HepG2 (cell line): ENCODE measurements around the gene NTMT1. TPM values are rescaled to one million over a fixed set of nuclear protein-coding genes. Genes with fewer than 3 reads are reported as not detected.

Experiments
- DMAP1 ChIP-seq: IDR thresholded peaks from 2 replicates; pipeline ENCODE4 v1.6.1; 2016
- ELF3 ChIP-seq: IDR thresholded peaks from 2 replicates; pipeline ENCODE4 v1.6.1; 2016; ENCODE audit warnings: missing genetic modification reagents, missing compliant biosample characterization
- GABPB1 ChIP-seq: IDR thresholded peaks from 2 replicates; pipeline ENCODE4 v1.6.1; 2016; ENCODE audit warnings: mild to moderate bottlenecking, missing genetic modification reagents, moderate library complexity, missing compliant biosample characterization
- IRF2 ChIP-seq: IDR thresholded peaks from 2 replicates; pipeline ENCODE4 v1.6.1; 2018; ENCODE audit warnings: missing genetic modification reagents, missing compliant biosample characterization
- KAT8 ChIP-seq: IDR thresholded peaks from 2 replicates; pipeline ENCODE4 v1.6.1; 2016; ENCODE audit warnings: missing genetic modification reagents, missing compliant biosample characterization
- MTA3 ChIP-seq: sonication (generic); formaldehyde crosslinking; IDR thresholded peaks from 2 replicates; pipeline ENCODE4 v1.4.0; 2020; ENCODE audit warnings: missing genetic modification reagents
- RFX3 ChIP-seq: IDR thresholded peaks from 2 replicates; pipeline ENCODE4 v1.6.1; 2016; ENCODE audit warnings: missing biosample characterization, missing genetic modification reagents
- SMYD3 ChIP-seq: sonication (generic); formaldehyde crosslinking; IDR thresholded peaks from 2 replicates; pipeline ENCODE4 v1.8.1; 2023; ENCODE audit warnings: mild to moderate bottlenecking, missing genetic modification reagents
- TAF1 ChIP-seq: sonication (generic); formaldehyde crosslinking; IDR thresholded peaks from 2 replicates; pipeline ENCODE4 v1.4.0; 2020; ENCODE audit warnings: missing genetic modification reagents
- TCF7 ChIP-seq: sonication (generic); IDR thresholded peaks from 2 replicates; pipeline ENCODE4 v1.6.1; 2016; ENCODE audit warnings: antibody characterized with exemption, low read depth
- ZKSCAN8 ChIP-seq: IDR thresholded peaks from 2 replicates; pipeline ENCODE4 v1.6.1; 2016; ENCODE audit warnings: borderline replicate concordance, missing genetic modification reagents, missing compliant biosample characterization
- ZNF205 ChIP-seq: IDR thresholded peaks from 2 replicates; pipeline ENCODE4 v1.6.1; 2018; ENCODE audit warnings: missing biosample characterization, missing genetic modification reagents
- ZNF382 ChIP-seq: sonication (generic); formaldehyde crosslinking; IDR thresholded peaks from 2 replicates; pipeline ENCODE4 v1.5.0; 2020; ENCODE audit warnings: missing genetic modification reagents, mild to moderate bottlenecking, borderline replicate concordance
- ZNF614 ChIP-seq: IDR thresholded peaks from 2 replicates; pipeline ENCODE4 v1.6.1; 2018; ENCODE audit warnings: missing biosample characterization, missing genetic modification reagents, inconsistent platforms, borderline replicate concordance
- ZNF713 ChIP-seq: sonication (generic); formaldehyde crosslinking; IDR thresholded peaks from 2 replicates; pipeline ENCODE4 v1.4.0; 2020; ENCODE audit warnings: mild to moderate bottlenecking, missing genetic modification reagents
- ZNF720 ChIP-seq: sonication (generic); formaldehyde crosslinking; IDR thresholded peaks from 2 replicates; pipeline ENCODE4 v1.4.0; 2020; ENCODE audit warnings: missing genetic modification reagents
- polyA plus RNA-seq, 8 experiments: library from polyadenylated mRNA; depleted of rRNA in 3 of 8; stranded (reverse) in 7 of 8; unstranded in 1 of 8; fragments of >200 nt; fragmentation: Illumina TruSeq in 4 of 8; extraction: Trizol in 4 of 8; gene quantifications; 2 replicates each; pipeline versions ENCODE4 v1.2.1 to v1.2.3, GENCODE V29; 2011 to 2016; ENCODE audit warnings: low read depth in 4 of 8, missing spikeins in 1 of 8, mixed read lengths in 1 of 8; ENCODE audit not compliant: insufficient read depth in 1 of 8
- total RNA-seq, 5 experiments: library from RNA; depleted of rRNA; stranded (reverse); fragments of >200 nt; fragmentation: Illumina TruSeq; extraction: Trizol; gene quantifications; 2 replicates each; pipeline ENCODE4 v1.2.3, GENCODE V29; 2016; ENCODE audit warnings: low read depth in 1 of 5
- TF ChIP-seq, protein P1 (sequence below): IDR thresholded peaks from 2 replicates; pipeline ENCODE4 v1.6.1; 2018; ENCODE audit warnings: missing genetic modification reagents, mild to moderate bottlenecking, missing compliant biosample characterization
- TF ChIP-seq, protein P2 (sequence below): sonication (generic); formaldehyde crosslinking; IDR thresholded peaks from 2 replicates; pipeline ENCODE4 v1.8.1; 2023; ENCODE audit warnings: mild to moderate bottlenecking, missing genetic modification reagents
- TF ChIP-seq, protein P3 (sequence below): sonication (generic); formaldehyde crosslinking; IDR thresholded peaks from 2 replicates; pipeline ENCODE4; 2020; ENCODE audit warnings: missing genetic modification reagents, mild to moderate bottlenecking, borderline replicate concordance
- TF ChIP-seq, protein P4 (sequence below): IDR thresholded peaks from 2 replicates; pipeline ENCODE4 v1.6.1; 2016; ENCODE audit warnings: missing genetic modification reagents, missing compliant biosample characterization
- TF ChIP-seq, protein P5 (sequence below): IDR thresholded peaks from 2 replicates; pipeline ENCODE4 v1.6.1; 2016; ENCODE audit warnings: low read depth, borderline replicate concordance
- TF ChIP-seq, protein P6 (sequence below): sonication (generic); formaldehyde crosslinking; IDR thresholded peaks from 2 replicates; pipeline ENCODE4 v1.5.0; 2020; ENCODE audit warnings: missing genetic modification reagents

Gene NTMT1
- total and polyA plus RNA-seq, 2 of the 13 experiments (the other 11 are each of a cell fraction or from before 2014, with no cell fraction given), result 49.1 to 53.8 TPM

DNA sequence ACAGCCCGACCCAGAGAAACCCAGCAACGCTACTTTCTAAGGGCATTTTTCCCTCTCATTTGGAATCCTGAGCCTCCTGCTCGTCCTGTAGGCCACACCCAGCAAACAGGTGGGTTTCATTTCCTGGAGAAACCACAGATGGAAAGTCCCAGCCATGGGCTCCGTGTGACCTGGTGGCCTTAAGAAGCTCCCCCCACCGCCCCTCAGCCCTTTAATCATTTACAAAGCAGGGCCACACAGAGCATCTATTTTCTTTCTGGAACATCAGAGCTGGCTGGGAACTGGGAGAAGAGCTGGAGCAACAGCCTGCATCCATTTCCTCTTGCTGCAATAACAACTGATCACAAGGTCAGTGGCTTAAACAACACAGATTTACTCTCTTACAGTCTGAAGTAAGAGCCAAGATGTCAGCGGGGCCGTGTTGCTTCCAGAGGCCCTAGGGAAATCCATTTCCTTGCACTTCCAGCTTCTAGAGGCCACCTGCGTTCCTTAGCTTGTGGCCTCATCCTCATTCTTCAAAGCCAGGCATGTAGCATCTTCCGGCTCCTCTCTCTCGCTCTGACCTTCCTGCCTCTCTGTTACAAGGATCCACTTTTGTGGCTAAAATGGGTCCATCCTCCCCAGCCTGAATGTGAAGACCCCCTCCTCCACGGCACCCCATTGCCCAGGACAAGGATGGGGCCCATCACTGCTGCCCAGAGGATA lies 45.6 kb upstream of the NTMT1 start (continued):
- no peak for TF ChIP-seq IRF2 (CRISPR knock-in tag)
- TF ChIP-seq SMYD3 (CRISPR knock-in tag), result 0 out of 2 replicates have a peak, but pooled peaks have one; percentile 20
- peak; percentile 15; the same call in 1 of the 2 replicates for TF ChIP-seq TCF7
- TF ChIP-seq ZNF382 (CRISPR knock-in tag), result no peak
- 0 out of 2 replicates have a peak, but pooled peaks have one; percentile 25 for TF ChIP-seq ZKSCAN8 (CRISPR knock-in tag)
- peak; percentile 18; the same call in 1 of the 2 replicates for TF ChIP-seq GABPB1 (CRISPR knock-in tag)
- TF ChIP-seq, protein P1, sequence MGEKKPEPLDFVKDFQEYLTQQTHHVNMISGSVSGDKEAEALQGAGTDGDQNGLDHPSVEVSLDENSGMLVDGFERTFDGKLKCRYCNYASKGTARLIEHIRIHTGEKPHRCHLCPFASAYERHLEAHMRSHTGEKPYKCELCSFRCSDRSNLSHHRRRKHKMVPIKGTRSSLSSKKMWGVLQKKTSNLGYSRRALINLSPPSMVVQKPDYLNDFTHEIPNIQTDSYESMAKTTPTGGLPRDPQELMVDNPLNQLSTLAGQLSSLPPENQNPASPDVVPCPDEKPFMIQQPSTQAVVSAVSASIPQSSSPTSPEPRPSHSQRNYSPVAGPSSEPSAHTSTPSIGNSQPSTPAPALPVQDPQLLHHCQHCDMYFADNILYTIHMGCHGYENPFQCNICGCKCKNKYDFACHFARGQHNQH, result no peak
- no peak for TF ChIP-seq RFX3 (CRISPR knock-in tag)
- peak; percentile 33; the same call in 1 of the 2 replicates for TF ChIP-seq KAT8 (CRISPR knock-in tag)
- TF ChIP-seq ZNF720, result 0 out of 2 replicates have a peak, but pooled peaks have one; percentile 23
- TF ChIP-seq DMAP1 (CRISPR knock-in tag), result peak; percentile 26; the same call in 1 of the 2 replicates
- TF ChIP-seq, protein P2, sequence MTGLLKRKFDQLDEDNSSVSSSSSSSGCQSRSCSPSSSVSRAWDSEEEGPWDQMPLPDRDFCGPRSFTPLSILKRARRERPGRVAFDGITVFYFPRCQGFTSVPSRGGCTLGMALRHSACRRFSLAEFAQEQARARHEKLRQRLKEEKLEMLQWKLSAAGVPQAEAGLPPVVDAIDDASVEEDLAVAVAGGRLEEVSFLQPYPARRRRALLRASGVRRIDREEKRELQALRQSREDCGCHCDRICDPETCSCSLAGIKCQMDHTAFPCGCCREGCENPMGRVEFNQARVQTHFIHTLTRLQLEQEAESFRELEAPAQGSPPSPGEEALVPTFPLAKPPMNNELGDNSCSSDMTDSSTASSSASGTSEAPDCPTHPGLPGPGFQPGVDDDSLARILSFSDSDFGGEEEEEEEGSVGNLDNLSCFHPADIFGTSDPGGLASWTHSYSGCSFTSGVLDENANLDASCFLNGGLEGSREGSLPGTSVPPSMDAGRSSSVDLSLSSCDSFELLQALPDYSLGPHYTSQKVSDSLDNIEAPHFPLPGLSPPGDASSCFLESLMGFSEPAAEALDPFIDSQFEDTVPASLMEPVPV (CRISPR knock-in tag), result no peak
- TF ChIP-seq MTA3, result no peak
- TF ChIP-seq, protein P3, sequence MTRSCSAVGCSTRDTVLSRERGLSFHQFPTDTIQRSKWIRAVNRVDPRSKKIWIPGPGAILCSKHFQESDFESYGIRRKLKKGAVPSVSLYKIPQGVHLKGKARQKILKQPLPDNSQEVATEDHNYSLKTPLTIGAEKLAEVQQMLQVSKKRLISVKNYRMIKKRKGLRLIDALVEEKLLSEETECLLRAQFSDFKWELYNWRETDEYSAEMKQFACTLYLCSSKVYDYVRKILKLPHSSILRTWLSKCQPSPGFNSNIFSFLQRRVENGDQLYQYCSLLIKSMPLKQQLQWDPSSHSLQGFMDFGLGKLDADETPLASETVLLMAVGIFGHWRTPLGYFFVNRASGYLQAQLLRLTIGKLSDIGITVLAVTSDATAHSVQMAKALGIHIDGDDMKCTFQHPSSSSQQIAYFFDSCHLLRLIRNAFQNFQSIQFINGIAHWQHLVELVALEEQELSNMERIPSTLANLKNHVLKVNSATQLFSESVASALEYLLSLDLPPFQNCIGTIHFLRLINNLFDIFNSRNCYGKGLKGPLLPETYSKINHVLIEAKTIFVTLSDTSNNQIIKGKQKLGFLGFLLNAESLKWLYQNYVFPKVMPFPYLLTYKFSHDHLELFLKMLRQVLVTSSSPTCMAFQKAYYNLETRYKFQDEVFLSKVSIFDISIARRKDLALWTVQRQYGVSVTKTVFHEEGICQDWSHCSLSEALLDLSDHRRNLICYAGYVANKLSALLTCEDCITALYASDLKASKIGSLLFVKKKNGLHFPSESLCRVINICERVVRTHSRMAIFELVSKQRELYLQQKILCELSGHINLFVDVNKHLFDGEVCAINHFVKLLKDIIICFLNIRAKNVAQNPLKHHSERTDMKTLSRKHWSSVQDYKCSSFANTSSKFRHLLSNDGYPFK, result no peak
- 0 out of 2 replicates have a peak, but pooled peaks have one; percentile 21 for TF ChIP-seq ZNF205 (CRISPR knock-in tag)
- TF ChIP-seq ZNF614 (CRISPR knock-in tag), result peak; percentile 74; the same call in 1 of the 2 replicates
- TF ChIP-seq, protein P4, sequence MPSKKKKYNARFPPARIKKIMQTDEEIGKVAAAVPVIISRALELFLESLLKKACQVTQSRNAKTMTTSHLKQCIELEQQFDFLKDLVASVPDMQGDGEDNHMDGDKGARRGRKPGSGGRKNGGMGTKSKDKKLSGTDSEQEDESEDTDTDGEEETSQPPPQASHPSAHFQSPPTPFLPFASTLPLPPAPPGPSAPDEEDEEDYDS (CRISPR knock-in tag), result peak; percentile 26; the same call in 1 of the 2 replicates
- no peak for TF ChIP-seq ZNF713 (CRISPR knock-in tag)
- TF ChIP-seq, protein P5, sequence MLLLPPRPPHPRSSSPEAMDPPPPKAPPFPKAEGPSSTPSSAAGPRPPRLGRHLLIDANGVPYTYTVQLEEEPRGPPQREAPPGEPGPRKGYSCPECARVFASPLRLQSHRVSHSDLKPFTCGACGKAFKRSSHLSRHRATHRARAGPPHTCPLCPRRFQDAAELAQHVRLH (CRISPR knock-in tag), result 0 out of 2 replicates have a peak, but pooled peaks have one; percentile 10
- peak; percentile 38; the same call in 1 of the 2 replicates for TF ChIP-seq TAF1 (CRISPR knock-in tag)
- TF ChIP-seq, protein P6, sequence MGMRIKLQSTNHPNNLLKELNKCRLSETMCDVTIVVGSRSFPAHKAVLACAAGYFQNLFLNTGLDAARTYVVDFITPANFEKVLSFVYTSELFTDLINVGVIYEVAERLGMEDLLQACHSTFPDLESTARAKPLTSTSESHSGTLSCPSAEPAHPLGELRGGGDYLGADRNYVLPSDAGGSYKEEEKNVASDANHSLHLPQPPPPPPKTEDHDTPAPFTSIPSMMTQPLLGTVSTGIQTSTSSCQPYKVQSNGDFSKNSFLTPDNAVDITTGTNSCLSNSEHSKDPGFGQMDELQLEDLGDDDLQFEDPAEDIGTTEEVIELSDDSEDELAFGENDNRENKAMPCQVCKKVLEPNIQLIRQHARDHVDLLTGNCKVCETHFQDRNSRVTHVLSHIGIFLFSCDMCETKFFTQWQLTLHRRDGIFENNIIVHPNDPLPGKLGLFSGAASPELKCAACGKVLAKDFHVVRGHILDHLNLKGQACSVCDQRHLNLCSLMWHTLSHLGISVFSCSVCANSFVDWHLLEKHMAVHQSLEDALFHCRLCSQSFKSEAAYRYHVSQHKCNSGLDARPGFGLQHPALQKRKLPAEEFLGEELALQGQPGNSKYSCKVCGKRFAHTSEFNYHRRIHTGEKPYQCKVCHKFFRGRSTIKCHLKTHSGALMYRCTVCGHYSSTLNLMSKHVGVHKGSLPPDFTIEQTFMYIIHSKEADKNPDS (CRISPR knock-in tag), result no peak
- peak; percentile 80 for TF ChIP-seq ELF3 (CRISPR knock-in tag)
